Natural killer cell treated with Interleukin-12 subunit alpha and Interleukin-12 subunit beta and Interleukin-15 and Interleukin-18, amount 100 ng/mL, for 72 hours (primary cell): ENCODE results near the gene CYP2W1. TPM values are rescaled to one million over a fixed set of nuclear protein-coding genes. Genes with fewer than 3 reads are reported as not detected.
"Not testable (repeated sequence)": the region's sequence is repeated elsewhere in the genome, so short reads cannot be mapped to it uniquely, and the experiment has no call there.

Experiments
- ATAC-seq, 2 donors: fragments of 150-1000 bp; cut with Tn5 transposase in 1 of 2; sonication (Bioruptor Pico), chemical (Tn5 transposase) in 1 of 2; 2 replicates each; pipeline ENCODE4 v1.10.0; 2021
- DNase-seq: peaks from one replicate; pipeline ENCODE4 v3.0.0; 2022; ENCODE audit warnings: low spot score
- H3K27ac Mint-ChIP-seq, 2 donors: 1 replicate in 1 of 2; 2 replicates in 1 of 2; pipeline ENCODE4 v1.8.0; 2022; ENCODE audit warnings: mixed read lengths in 2 of 2, mild to moderate bottlenecking in 1 of 2, moderate library complexity in 1 of 2
- H3K27me3 Mint-ChIP-seq, 2 donors: 1 replicate in 1 of 2; 2 replicates in 1 of 2; pipeline ENCODE4 v1.8.0; 2022; ENCODE audit warnings: mixed read lengths in 2 of 2
- H3K36me3 Mint-ChIP-seq: one replicate; pipeline ENCODE4 v1.8.0; 2022; ENCODE audit warnings: mixed read lengths
- H3K4me1 Mint-ChIP-seq, 2 donors: 1 replicate in 1 of 2; 2 replicates in 1 of 2; pipeline ENCODE4 v1.8.0; 2022; ENCODE audit warnings: low read depth in 2 of 2, mixed read lengths in 2 of 2, mild to moderate bottlenecking in 1 of 2
- H3K4me3 Mint-ChIP-seq: one replicate; pipeline ENCODE4 v1.8.0; 2022; ENCODE audit warnings: mixed read lengths
- H3K9me3 Mint-ChIP-seq: 2 replicates; pipeline ENCODE4 v1.8.0; 2022; ENCODE audit warnings: mixed read lengths
- total RNA-seq, 2 donors: library from RNA; stranded (reverse); gene quantifications; one replicate each; pipeline ENCODE4 v1.2.3, GENCODE V29; 2022

Gene CYP2W1
- total RNA-seq, 2 donors from 2014 or later = not detected

GRCh38 chr7:957418-958220 lies 25.4 kb upstream of the CYP2W1 start:
- H3K4me3 Mint-ChIP-seq = no peak overlapping the region
- no peak overlapping the region for H3K27ac Mint-ChIP-seq
- no peaks in the 10 kb centered on the region for H3K9me3 Mint-ChIP-seq
- H3K27me3 Mint-ChIP-seq = peaks cover 0 to 2% of the 10 kb centered on the region in 2 donors
- no peaks in the 10 kb centered on the region for H3K36me3 Mint-ChIP-seq
- H3K4me1 Mint-ChIP-seq = peaks cover 5 to 6% of the 10 kb centered on the region in 2 donors
- peak; percentile 59 for DNase-seq
- no peak for ATAC-seq

GRCh38 chr7:958221-959200 lies 24.5 kb upstream of the CYP2W1 start:
- Mint-ChIP-seq H3K36me3 (no peaks in the 10 kb centered on the region), H3K9me3 (no peaks in the 10 kb centered on the region), H3K4me1 (peaks cover 7% of the 10 kb centered on the region in 2 donors), H3K27me3 (peaks cover 0 to 2% of the 10 kb centered on the region in 2 donors), H3K4me3 (no peak overlapping the region), H3K27ac (no peak overlapping the region)
- ATAC-seq (no peak), DNase-seq (peak; percentile 58)

GRCh38 chr7:959271-959670 lies 23.7 kb upstream of the CYP2W1 start:
- peaks cover 0 to 2% of the 10 kb centered on the region in 2 donors for H3K27me3 Mint-ChIP-seq
- no peaks in the 10 kb centered on the region for H3K9me3 Mint-ChIP-seq
- no peak overlapping the region for H3K4me3 Mint-ChIP-seq
- no peaks in the 10 kb centered on the region for H3K36me3 Mint-ChIP-seq
- no peak for DNase-seq
- H3K27ac Mint-ChIP-seq = no peak overlapping the region
- ATAC-seq = no peak
- peaks cover 10 to 13% of the 10 kb centered on the region in 2 donors for H3K4me1 Mint-ChIP-seq

- DNase-seq, H3K27me3 Mint-ChIP-seq, H3K4me3 Mint-ChIP-seq, ATAC-seq, H3K9me3 Mint-ChIP-seq, H3K27ac Mint-ChIP-seq, H3K36me3 Mint-ChIP-seq: not testable (repeated sequence)
- peaks cover 10 to 17% of the 10 kb centered on the region in 2 donors for H3K4me1 Mint-ChIP-seq
These were observed 23.2 kb upstream of the CYP2W1 start for GRCh38 chr7:959740-960139.

GRCh38 chr7:960269-960871 lies 22.6 kb upstream of the CYP2W1 start:
- Mint-ChIP-seq H3K27me3 (peaks cover 0 to 2% of the 10 kb centered on the region in 2 donors), H3K4me3 (no peak overlapping the region), H3K36me3 (no peaks in the 10 kb centered on the region), H3K27ac (no peak overlapping the region), H3K9me3 (no peaks in the 10 kb centered on the region), H3K4me1 (peaks cover 14 to 16% of the 10 kb centered on the region in 2 donors)
- DNase-seq = no peak
- no peak for ATAC-seq

GRCh38 chr7:960972-961371 lies 22.0 kb upstream of the CYP2W1 start:
- not testable (repeated sequence) for H3K9me3 Mint-ChIP-seq

GRCh38 chr7:961546-962400 lies 21.2 kb upstream of the CYP2W1 start:
- no peak overlapping the region for H3K27ac Mint-ChIP-seq
- ATAC-seq = no peak
- H3K4me1 Mint-ChIP-seq = peaks cover 20% of the 10 kb centered on the region in 2 donors
- H3K27me3 Mint-ChIP-seq = no peaks in the 10 kb centered on the region
- DNase-seq = no peak
- H3K9me3 Mint-ChIP-seq = no peaks in the 10 kb centered on the region
- H3K4me3 Mint-ChIP-seq = no peak overlapping the region
- peaks cover 4% of the 10 kb centered on the region for H3K36me3 Mint-ChIP-seq

More at GRCh38 chr7:960972-961371, 22.0 kb upstream of the CYP2W1 start:
- H3K27me3 Mint-ChIP-seq, H3K36me3 Mint-ChIP-seq, H3K4me3 Mint-ChIP-seq, ATAC-seq, DNase-seq, H3K27ac Mint-ChIP-seq: not testable (repeated sequence)
- peaks cover 14 to 16% of the 10 kb centered on the region in 2 donors for H3K4me1 Mint-ChIP-seq

GRCh38 chr7:962401-963081 lies 20.4 kb upstream of the CYP2W1 start:
- H3K4me3 Mint-ChIP-seq = no peak overlapping the region
- ATAC-seq = peak in 1 of 2 donors; percentile 37
- no peak for DNase-seq
- peaks cover 20% of the 10 kb centered on the region in 2 donors for H3K4me1 Mint-ChIP-seq
- H3K36me3 Mint-ChIP-seq = peaks cover 4% of the 10 kb centered on the region
- H3K27me3 Mint-ChIP-seq = no peaks in the 10 kb centered on the region
- H3K9me3 Mint-ChIP-seq = no peaks in the 10 kb centered on the region
- H3K27ac Mint-ChIP-seq = no peak overlapping the region

GRCh38 chr7:963236-964078 lies 19.5 kb upstream of the CYP2W1 start:
- Mint-ChIP-seq H3K36me3 (peaks cover 4% of the 10 kb centered on the region), H3K4me3 (peak overlapping the region; percentile 12), H3K4me1 (peaks cover 20% of the 10 kb centered on the region in 2 donors), H3K27me3 (no peaks in the 10 kb centered on the region), H3K27ac (no peak overlapping the region), H3K9me3 (no peaks in the 10 kb centered on the region)
- DNase-seq (peak; percentile 59), ATAC-seq (peak in 1 of 2 donors; percentile 12)

GRCh38 chr7:964401-965231 lies 18.4 kb upstream of the CYP2W1 start:
- Mint-ChIP-seq H3K27me3 (no peaks in the 10 kb centered on the region), H3K4me1 (peaks cover 20% of the 10 kb centered on the region in 2 donors), H3K27ac (peak overlapping the region in 1 of 2 donors; percentile 37), H3K9me3 (no peaks in the 10 kb centered on the region), H3K4me3 (no peak overlapping the region), H3K36me3 (peaks cover 4% of the 10 kb centered on the region)
- DNase-seq = peak; percentile 53
- ATAC-seq = no peak
